BE2C (cell line): Measurements from ENCODE around the gene MEIOB.

Experiments
- DNase-seq: peaks from one replicate; pipeline ENCODE4 v3.0.0-alpha.2; 2020
- H3K27me3 ChIP-seq: fragments of 250-450 bp; sonication (Bioruptor Pico); 2 replicates; pipeline ENCODE4 v1.5.1; 2020; ENCODE audit warnings: mild to moderate bottlenecking
- H3K36me3 ChIP-seq: fragments of 250-450 bp; sonication (Bioruptor Pico); 2 replicates; pipeline ENCODE4 v1.5.1; 2020; ENCODE audit warnings: mild to moderate bottlenecking
- H3K4me1 ChIP-seq: fragments of 250-450 bp; sonication (Bioruptor Pico); 2 replicates; pipeline ENCODE4 v1.5.1; 2020
- H3K4me3 ChIP-seq: 2 replicates; pipeline ENCODE4 v1.5.1; 2011; ENCODE audit warnings: low read depth, low read length
- H3K9me3 ChIP-seq: fragments of 250-450 bp; sonication (Bioruptor Pico); 2 replicates; pipeline ENCODE4 v1.5.1; 2020
- CTCF ChIP-seq: IDR thresholded peaks from 2 replicates; pipeline ENCODE4 v1.5.1; 2012; ENCODE audit warnings: mild to moderate bottlenecking, low read depth, low read length

Gene MEIOB

GRCh38 chr16:1818873-1819525 is 53.0 kb downstream of the MEIOB start:
- Histone ChIP-seq H3K9me3 (no peaks in the 10 kb centered on the region), H3K36me3 (peaks cover 17% of the 10 kb centered on the region), H3K27me3 (no peaks in the 10 kb centered on the region), H3K4me1 (no peaks in the 10 kb centered on the region), H3K4me3 (no peak overlapping the region)
- no peak for DNase-seq
- TF ChIP-seq CTCF = no peak

- no peaks in the 10 kb centered on the region for H3K27me3 ChIP-seq
- DNase-seq = no peak
- no peak overlapping the region for H3K4me3 ChIP-seq
- H3K9me3 ChIP-seq = no peaks in the 10 kb centered on the region
- H3K4me1 ChIP-seq = no peaks in the 10 kb centered on the region
- peaks cover 17% of the 10 kb centered on the region for H3K36me3 ChIP-seq
- TF ChIP-seq CTCF = no peak
These were observed 53.6 kb downstream of the MEIOB start for GRCh38 chr16:1818204-1818872.

- no peak for TF ChIP-seq CTCF
- Histone ChIP-seq H3K4me3 (no peak overlapping the region), H3K4me1 (no peaks in the 10 kb centered on the region), H3K9me3 (no peaks in the 10 kb centered on the region), H3K36me3 (peaks cover 17% of the 10 kb centered on the region), H3K27me3 (no peaks in the 10 kb centered on the region)
- no peak for DNase-seq
These were observed 54.2 kb downstream of the MEIOB start for GRCh38 chr16:1817716-1818115.

- no peak for TF ChIP-seq CTCF
- Histone ChIP-seq H3K27me3 (no peaks in the 10 kb centered on the region), H3K9me3 (no peaks in the 10 kb centered on the region), H3K4me3 (no peak overlapping the region), H3K36me3 (peaks cover 17% of the 10 kb centered on the region), H3K4me1 (no peaks in the 10 kb centered on the region)
- no peak for DNase-seq
These were observed 54.7 kb downstream of the MEIOB start for GRCh38 chr16:1817276-1817589.

- Histone ChIP-seq H3K27me3 (no peaks in the 10 kb centered on the region), H3K9me3 (no peaks in the 10 kb centered on the region), H3K4me3 (no peak overlapping the region), H3K4me1 (no peaks in the 10 kb centered on the region), H3K36me3 (peaks cover 14% of the 10 kb centered on the region)
- no peak for DNase-seq
- TF ChIP-seq CTCF = no peak
These were observed 55.3 kb downstream of the MEIOB start for GRCh38 chr16:1816396-1817275.
